Liver (tissue), 9 donors: ENCODE data around the gene SLC7A5. TPM values are rescaled to one million over a fixed set of nuclear protein-coding genes. Genes with fewer than 3 reads are reported as not detected.

Experiments
- DNase-seq: peaks from one replicate; pipeline ENCODE4 v3.0.0-alpha.2; 2017; ENCODE audit warnings: low spot score
- H3K27ac ChIP-seq, 2 donors: one replicate each; pipeline ENCODE4 v1.7.0; 2013; ENCODE audit warnings: inconsistent platforms in 2 of 2, low read length in 2 of 2, control low read depth in 1 of 2, low read depth in 1 of 2, mild to moderate bottlenecking in 1 of 2
- H3K27me3 ChIP-seq, 4 donors: one replicate each; pipeline versions ENCODE4 v1.6.1 to v1.7.0; 2013; ENCODE audit warnings: low read length in 3 of 4, inconsistent platforms in 1 of 4, mild to moderate bottlenecking in 1 of 4, moderate library complexity in 1 of 4; ENCODE audit not compliant: control insufficient read depth in 4 of 4, insufficient read depth in 4 of 4
- H3K36me3 ChIP-seq, 4 donors: one replicate each; pipeline versions ENCODE4 v1.6.1 to v1.7.0; 2013; ENCODE audit warnings: low read length in 3 of 4, mild to moderate bottlenecking in 3 of 4, low read depth in 1 of 4, moderate library complexity in 1 of 4; ENCODE audit not compliant: control insufficient read depth in 4 of 4, insufficient read depth in 3 of 4
- H3K4me1 ChIP-seq, 4 donors: one replicate each; pipeline versions ENCODE4 v1.6.1 to v1.7.0; 2013; ENCODE audit warnings: low read length in 3 of 4, mild to moderate bottlenecking in 3 of 4, moderate library complexity in 1 of 4; ENCODE audit not compliant: control insufficient read depth in 4 of 4, insufficient read depth in 4 of 4
- H3K4me3 ChIP-seq, 3 donors: one replicate each; pipeline versions ENCODE4 v1.6.1 to v1.7.0; 2013; ENCODE audit warnings: low read length in 3 of 3, control low read depth in 1 of 3, low read depth in 1 of 3, mild to moderate bottlenecking in 1 of 3
- H3K9ac ChIP-seq, 2 donors: one replicate each; pipeline ENCODE4 v1.7.0; 2013; ENCODE audit warnings: low read length in 2 of 2, mild to moderate bottlenecking in 2 of 2, moderate library complexity in 2 of 2, control low read depth in 1 of 2, low read depth in 1 of 2
- H3K9me3 ChIP-seq, 4 donors: one replicate each; pipeline versions ENCODE4 v1.6.1 to v1.7.0; 2013; ENCODE audit warnings: low read length in 3 of 4; ENCODE audit not compliant: control insufficient read depth in 4 of 4
- ATF3 ChIP-seq: IDR thresholded peaks from 2 replicates; pipeline ENCODE4 v1.6.1; 2016; ENCODE audit warnings: antibody characterized with exemption
- CTCF ChIP-seq: fragments of 150-350 bp; IDR thresholded peaks from 2 replicates; pipeline ENCODE4 v1.5.1; 2017; ENCODE audit warnings: improper control_type of control experiment, low read depth, low read length; ENCODE audit not compliant: missing input control
- FOXA1 ChIP-seq: IDR thresholded peaks from 2 replicates; pipeline ENCODE4 v1.6.1; 2016; ENCODE audit warnings: antibody characterized with exemption
- FOXA2 ChIP-seq: IDR thresholded peaks from 2 replicates; pipeline ENCODE4 v1.6.1; 2016; ENCODE audit warnings: antibody characterized with exemption
- HNF4A ChIP-seq, 2 donors: conservative IDR thresholded peaks; 2 replicates each; pipeline ENCODE4 v1.6.1; 2016; ENCODE audit warnings: antibody characterized with exemption in 2 of 2, mild to moderate bottlenecking in 2 of 2
- JUND ChIP-seq, 2 donors: IDR thresholded peaks; 2 replicates each; pipeline ENCODE4 v1.6.1; 2016; ENCODE audit warnings: antibody characterized with exemption in 2 of 2
- MAX ChIP-seq: IDR thresholded peaks from 2 replicates; pipeline ENCODE4 v1.6.1; 2016; ENCODE audit warnings: antibody characterized with exemption
- REST ChIP-seq: IDR thresholded peaks from 2 replicates; pipeline ENCODE4 v1.6.1; 2016; ENCODE audit warnings: antibody characterized with exemption, mild to moderate bottlenecking
- SP1 ChIP-seq: IDR thresholded peaks from 2 replicates; pipeline ENCODE4 v1.6.1; 2018; ENCODE audit warnings: antibody characterized with exemption, mild to moderate bottlenecking
- ZBTB33 ChIP-seq: IDR thresholded peaks from 2 replicates; pipeline ENCODE4 v1.6.1; 2016; ENCODE audit warnings: antibody characterized with exemption
- WGBS: extraction: QIAGEN DNeasy Blood & Tissue Kit; methylation state at CpG from one replicate; pipeline ENCODE4 v1.1.7; 2013; 5-methylcytosine and 5-hydroxymethylcytosine counted together
- polyA plus RNA-seq, 2 donors: library from polyadenylated mRNA; stranded (reverse) in 1 of 2; unstranded in 1 of 2; fragments of 200-250 nt in 1 of 2; fragments of >200 nt in 1 of 2; fragmentation: Nextera tagmentation in 1 of 2; extraction: Ambion mirVana in 1 of 2; gene quantifications; one replicate each; pipeline versions ENCODE4 v1.2.1 to v1.2.3, GENCODE V29; 2013 to 2015
- total RNA-seq, 2 donors: library from RNA; depleted of rRNA; stranded (reverse); fragments of >200 nt; gene quantifications; one replicate each; pipeline ENCODE4 v1.2.3, GENCODE V29; 2014
- donor health status: healthy.
- donor health status: healthy.
- donor health status: healthy.
- donor health status: healthy.
- donor health status: healthy.

Gene SLC7A5
- total and polyA plus RNA-seq, 4 donors = 4.5 to 66.0 (median 10.6) TPM

- 76% methylated on average over 7 of the region's 7 CpGs for WGBS
- TF ChIP-seq FOXA1 (no peak), JUND (IDR thresholded peaks at IDR 0.05) (no peak), FOXA2 (no peak), SP1 (no peak), MAX (no peak), ZBTB33 (no peak), HNF4A (conservative IDR thresholded peaks at IDR 0.05) (no peak), CTCF (no peak), ATF3 (no peak)
- no peaks in the 10 kb centered on the region for H3K27me3 ChIP-seq
- H3K36me3 ChIP-seq = no peaks in the 10 kb centered on the region
- H3K27ac ChIP-seq = no peak overlapping the region
- no peak for DNase-seq
- H3K4me1 ChIP-seq = peaks cover 12 to 51% (median 32%) of the 10 kb centered on the region in 4 donors
- H3K9me3 ChIP-seq = no peaks in the 10 kb centered on the region
- no peak overlapping the region for H3K9ac ChIP-seq
- H3K4me3 ChIP-seq = no peak overlapping the region
Observed at GRCh38 chr16:87792205-87792565, 77.1 kb downstream of the SLC7A5 start.

- Histone ChIP-seq H3K4me1 (peaks cover 12 to 51% (median 32%) of the 10 kb centered on the region in 4 donors), H3K9me3 (no peaks in the 10 kb centered on the region), H3K27me3 (no peaks in the 10 kb centered on the region), H3K36me3 (no peaks in the 10 kb centered on the region), H3K9ac (no peak overlapping the region), H3K4me3 (no peak overlapping the region), H3K27ac (peak overlapping the region; percentile 93 to 95)
- 56% methylated on average over 32 of the region's 32 CpGs for WGBS
- no peak for TF ChIP-seq ATF3
- peak; percentile 29 for TF ChIP-seq REST
- TF ChIP-seq ZBTB33 = no peak
- no peak for DNase-seq
Observed at GRCh38 chr16:87791295-87792204, 77.8 kb downstream of the SLC7A5 start.
